K562 (cell line): Measurements from ENCODE around the gene CREG2. TPM values are rescaled to one million over a fixed set of nuclear protein-coding genes. Genes with fewer than 3 reads are reported as not detected.
A peak's percentile ranks its signal among the peaks of the same experiment; 100 is the strongest.

Source experiments
- CEBPG ChIP-seq, 3 experiments: fragments of 200-800 bp in 1 of 3; sonication (Bioruptor generic) in 1 of 3; sonication (generic) in 1 of 3; formaldehyde crosslinking in 1 of 3; IDR thresholded peaks in 2 of 3; conservative IDR thresholded peaks in 1 of 3; 2 replicates each; pipeline versions ENCODE4 v1.6.1 to v1.8.0; 2016 to 2022; ENCODE audit warnings: missing compliant biosample characterization in 2 of 3, missing genetic modification characterization in 2 of 3, mild to moderate bottlenecking in 1 of 3, missing genetic modification reagents in 1 of 3
- E2F3 ChIP-seq: fragments of 250-450 bp; sonication (Bioruptor Pico); IDR thresholded peaks from 2 replicates; pipeline ENCODE4 v1.4.0; 2020; ENCODE audit warnings: mild to moderate bottlenecking
- ID3 ChIP-seq, 2 experiments: fragments of 250-450 bp in 1 of 2; fragments of 450-650 bp in 1 of 2; sonication (Bioruptor Pico) in 1 of 2; IDR thresholded peaks; 2 replicates each; pipeline versions ENCODE4 v1.6.1 to v1.8.0; 2016 to 2021; ENCODE audit warnings: mild to moderate bottlenecking in 2 of 2, moderate library complexity in 2 of 2, missing compliant biosample characterization in 1 of 2, missing genetic modification characterization in 1 of 2
- KDM1A ChIP-seq, 2 experiments: fragments of 450-650 bp; IDR thresholded peaks; 2 replicates each; pipeline ENCODE4 v1.6.1; 2016; ENCODE audit warnings: mild to moderate bottlenecking in 2 of 2
- NFE2L1 ChIP-seq: fragments of 450-650 bp; IDR thresholded peaks from 2 replicates; pipeline ENCODE4 v1.6.1; 2016; ENCODE audit warnings: missing genetic modification characterization, low read depth, mild to moderate bottlenecking, missing compliant biosample characterization, moderate library complexity, borderline replicate concordance
- PHF21A ChIP-seq: fragments of 450-650 bp; IDR thresholded peaks from 2 replicates; pipeline ENCODE4 v1.6.1; 2017; ENCODE audit warnings: low read depth, borderline replicate concordance
- RAD21 ChIP-seq, 2 experiments: fragments of 250-450 bp in 1 of 2; fragments of 450-650 bp in 1 of 2; sonication (Bioruptor Pico) in 1 of 2; formaldehyde crosslinking in 1 of 2; IDR thresholded peaks in 1 of 2; conservative IDR thresholded peaks in 1 of 2; 2 replicates each; pipeline versions ENCODE4 v1.4.0 to v1.8.0; 2020 to 2022; ENCODE audit warnings: mild to moderate bottlenecking in 2 of 2, moderate library complexity in 1 of 2
- ZC3H8 ChIP-seq: fragments of 450-650 bp; IDR thresholded peaks from 2 replicates; pipeline ENCODE4 v1.6.1; 2017
- ZNF583 ChIP-seq: fragments of 250-450 bp; sonication (Bioruptor Pico); IDR thresholded peaks from 2 replicates; pipeline ENCODE4 v1.4.0; 2020
- polyA plus RNA-seq, 8 experiments: library from polyadenylated mRNA; depleted of rRNA in 4 of 8; stranded (reverse) in 5 of 8; unstranded in 3 of 8; fragments of >200 nt; fragmentation: Nextera tagmentation in 2 of 8; fragmentation: Illumina TruSeq in 1 of 8; extraction: Ambion mirVana in 2 of 8; extraction: Trizol in 1 of 8; gene quantifications; 2 replicates each; pipeline versions ENCODE4 v1.2.1 to v1.2.3, GENCODE V29; 2011 to 2014; ENCODE audit warnings: inconsistent platforms in 1 of 8, missing spikeins in 1 of 8
- total RNA-seq, 7 experiments: library from RNA; depleted of rRNA in 6 of 7; stranded (reverse); fragments of >200 nt in 6 of 7; fragmentation: Illumina TruSeq in 2 of 7; extraction: Trizol in 2 of 7; gene quantifications; 2 replicates each; pipeline versions ENCODE4 v1.2.1 to v1.2.3, GENCODE V29; 2011 to 2021; ENCODE audit warnings: low replicate concordance in 1 of 7
- TF ChIP-seq, protein P1 (sequence below): IDR thresholded peaks from 2 replicates; pipeline ENCODE4 v1.6.1; 2016; ENCODE audit warnings: missing genetic modification characterization, missing compliant biosample characterization
- TF ChIP-seq, protein P2 (sequence below): sonication (generic); formaldehyde crosslinking; IDR thresholded peaks from 2 replicates; pipeline ENCODE4 v1.8.0; 2023; ENCODE audit warnings: mild to moderate bottlenecking, missing genetic modification reagents
- TF ChIP-seq, protein P3 (sequence below): fragments of 450-650 bp; conservative IDR thresholded peaks from 2 replicates; pipeline ENCODE4 v1.6.1; 2016; ENCODE audit warnings: missing genetic modification characterization, low read depth, mild to moderate bottlenecking, missing compliant biosample characterization, moderate library complexity
- TF ChIP-seq, protein P4 (sequence below): fragments of 450-650 bp; IDR thresholded peaks from 2 replicates; pipeline ENCODE4 v1.6.1; 2017; ENCODE audit warnings: mild to moderate bottlenecking, moderate library complexity
- TF ChIP-seq, protein P5 (sequence below): sonication (generic); formaldehyde crosslinking; IDR thresholded peaks from 2 replicates; pipeline ENCODE4 v1.8.0; 2022; ENCODE audit warnings: missing genetic modification reagents, mild to moderate bottlenecking, moderate library complexity, borderline replicate concordance

Gene CREG2
- total and polyA plus RNA-seq, 9 of the 15 experiments (the other 6 are each of a cell fraction or from before 2014, with no cell fraction given), result not detected

GRCh38 chr2:101308432-101309210, 78.7 kb downstream of the CREG2 start, which contains the start of gene RNF149 (continued):
- TF ChIP-seq CEBPG (CRISPR knock-in tag; IDR thresholded peaks at IDR 0.05) (peak; percentile 98), CEBPG (tag; conservative IDR thresholded peaks at IDR 0.05 in 1 of 2, IDR thresholded peaks at IDR 0.05 in 1 of 2) (peak; percentile 92 to 97), PHF21A (no peak), E2F3 (CRISPR knock-in tag) (peak; percentile 75), NFE2L1 (tag) (no peak), ZNF583 (CRISPR knock-in tag) (0 out of 2 replicates have a peak, but pooled peaks have one; percentile 58), KDM1A (IDR thresholded peaks at IDR 0.05) (no peak), ZC3H8 (no peak), RAD21 (CRISPR knock-in tag; conservative IDR thresholded peaks at IDR 0.05 in 1 of 2, IDR thresholded peaks at IDR 0.05 in 1 of 2) (0 out of 4 replicates have a peak, but pooled peaks of 1 of the 2 experiments have one; percentile 10), ID3 (CRISPR knock-in tag; IDR thresholded peaks at IDR 0.05) (no peak), ID3 (tag; IDR thresholded peaks at IDR 0.05) (no peak; the same call in 1 of the 2 replicates)
- TF ChIP-seq, protein P1, sequence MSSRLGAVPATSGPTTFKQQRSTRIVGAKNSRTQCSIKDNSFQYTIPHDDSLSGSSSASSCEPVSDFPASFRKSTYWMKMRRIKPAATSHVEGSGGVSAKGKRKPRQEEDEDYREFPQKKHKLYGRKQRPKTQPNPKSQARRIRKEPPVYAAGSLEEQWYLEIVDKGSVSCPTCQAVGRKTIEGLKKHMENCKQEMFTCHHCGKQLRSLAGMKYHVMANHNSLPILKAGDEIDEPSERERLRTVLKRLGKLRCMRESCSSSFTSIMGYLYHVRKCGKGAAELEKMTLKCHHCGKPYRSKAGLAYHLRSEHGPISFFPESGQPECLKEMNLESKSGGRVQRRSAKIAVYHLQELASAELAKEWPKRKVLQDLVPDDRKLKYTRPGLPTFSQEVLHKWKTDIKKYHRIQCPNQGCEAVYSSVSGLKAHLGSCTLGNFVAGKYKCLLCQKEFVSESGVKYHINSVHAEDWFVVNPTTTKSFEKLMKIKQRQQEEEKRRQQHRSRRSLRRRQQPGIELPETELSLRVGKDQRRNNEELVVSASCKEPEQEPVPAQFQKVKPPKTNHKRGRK (tag), result no peak
- TF ChIP-seq, protein P2, sequence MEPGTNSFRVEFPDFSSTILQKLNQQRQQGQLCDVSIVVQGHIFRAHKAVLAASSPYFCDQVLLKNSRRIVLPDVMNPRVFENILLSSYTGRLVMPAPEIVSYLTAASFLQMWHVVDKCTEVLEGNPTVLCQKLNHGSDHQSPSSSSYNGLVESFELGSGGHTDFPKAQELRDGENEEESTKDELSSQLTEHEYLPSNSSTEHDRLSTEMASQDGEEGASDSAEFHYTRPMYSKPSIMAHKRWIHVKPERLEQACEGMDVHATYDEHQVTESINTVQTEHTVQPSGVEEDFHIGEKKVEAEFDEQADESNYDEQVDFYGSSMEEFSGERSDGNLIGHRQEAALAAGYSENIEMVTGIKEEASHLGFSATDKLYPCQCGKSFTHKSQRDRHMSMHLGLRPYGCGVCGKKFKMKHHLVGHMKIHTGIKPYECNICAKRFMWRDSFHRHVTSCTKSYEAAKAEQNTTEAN, result peak; percentile 62; the same call in 1 of the 2 replicates
- TF ChIP-seq, protein P3, sequence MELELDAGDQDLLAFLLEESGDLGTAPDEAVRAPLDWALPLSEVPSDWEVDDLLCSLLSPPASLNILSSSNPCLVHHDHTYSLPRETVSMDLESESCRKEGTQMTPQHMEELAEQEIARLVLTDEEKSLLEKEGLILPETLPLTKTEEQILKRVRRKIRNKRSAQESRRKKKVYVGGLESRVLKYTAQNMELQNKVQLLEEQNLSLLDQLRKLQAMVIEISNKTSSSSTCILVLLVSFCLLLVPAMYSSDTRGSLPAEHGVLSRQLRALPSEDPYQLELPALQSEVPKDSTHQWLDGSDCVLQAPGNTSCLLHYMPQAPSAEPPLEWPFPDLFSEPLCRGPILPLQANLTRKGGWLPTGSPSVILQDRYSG (tag), result peak; percentile 76
- TF ChIP-seq, protein P4, sequence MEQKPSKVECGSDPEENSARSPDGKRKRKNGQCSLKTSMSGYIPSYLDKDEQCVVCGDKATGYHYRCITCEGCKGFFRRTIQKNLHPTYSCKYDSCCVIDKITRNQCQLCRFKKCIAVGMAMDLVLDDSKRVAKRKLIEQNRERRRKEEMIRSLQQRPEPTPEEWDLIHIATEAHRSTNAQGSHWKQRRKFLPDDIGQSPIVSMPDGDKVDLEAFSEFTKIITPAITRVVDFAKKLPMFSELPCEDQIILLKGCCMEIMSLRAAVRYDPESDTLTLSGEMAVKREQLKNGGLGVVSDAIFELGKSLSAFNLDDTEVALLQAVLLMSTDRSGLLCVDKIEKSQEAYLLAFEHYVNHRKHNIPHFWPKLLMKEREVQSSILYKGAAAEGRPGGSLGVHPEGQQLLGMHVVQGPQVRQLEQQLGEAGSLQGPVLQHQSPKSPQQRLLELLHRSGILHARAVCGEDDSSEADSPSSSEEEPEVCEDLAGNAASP, result no peak
- TF ChIP-seq, protein P5, sequence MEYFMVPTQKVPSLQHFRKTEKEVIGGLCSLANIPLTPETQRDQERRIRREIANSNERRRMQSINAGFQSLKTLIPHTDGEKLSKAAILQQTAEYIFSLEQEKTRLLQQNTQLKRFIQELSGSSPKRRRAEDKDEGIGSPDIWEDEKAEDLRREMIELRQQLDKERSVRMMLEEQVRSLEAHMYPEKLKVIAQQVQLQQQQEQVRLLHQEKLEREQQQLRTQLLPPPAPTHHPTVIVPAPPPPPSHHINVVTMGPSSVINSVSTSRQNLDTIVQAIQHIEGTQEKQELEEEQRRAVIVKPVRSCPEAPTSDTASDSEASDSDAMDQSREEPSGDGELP (CRISPR knock-in tag), result peak; percentile 86
